HCT116 (cell line): Measurements from ENCODE around the gene IFRD1. TPM values are rescaled to one million over a fixed set of nuclear protein-coding genes. Genes with fewer than 3 reads are reported as not detected.

ENCODE experiments used
- ATAC-seq: fragments of 200-7000 bp; cut with Tn5 transposase; 2 replicates; pipeline ENCODE4 v1.9.1; 2020; ENCODE audit warnings: mild to moderate bottlenecking, moderate library complexity
- BruUV-seq: library from RNA; stranded (reverse); fragments of 400-500 nt; replicated peaks from 2 replicates; lab custom pipeline; 2021; lab: Mats Ljungman, UMichigan
- CTCF ChIA-PET: fragments of 300-600 bp; sonication (Branson Sonifier 250); formaldehyde crosslinking; loops from one replicate; lab custom pipeline; 2021; ENCODE audit warnings: antibody characterized with exemption; lab: Charles Lee
- POLR2A ChIA-PET: fragments of 300-600, 350-600 bp; sonication (Branson Sonifier 250); formaldehyde crosslinking; loops from one replicate; lab custom pipeline; 2021; ENCODE audit warnings: antibody characterized with exemption; lab: Charles Lee
- RAD21 ChIA-PET, 2 experiments: fragments of 300-600 bp; sonication (Branson Sonifier 250); formaldehyde crosslinking; loops; one replicate each; lab custom pipeline; 2023; ENCODE audit warnings: low total read pairs in 2 of 2; ENCODE audit not compliant: uncharacterized antibody in 2 of 2, unreplicated experiment in 2 of 2, low non-redundant PET in 1 of 2; lab: Charles Lee
- DNase-seq: peaks from one replicate; pipeline ENCODE4 v3.0.0-alpha.2; 2010; ENCODE audit warnings: low read depth, low spot score
- H2AFZ ChIP-seq: fragments of 200-600 bp; shearing (Covaris generic), sonication (generic); 2 replicates; pipeline ENCODE4 v1.6.1; 2017; ENCODE audit warnings: low read depth, mixed run types, mixed read lengths, antibody characterized with exemption, low read length; ENCODE audit not compliant: poor library complexity, severe bottlenecking
- H3K27ac ChIP-seq: 2 replicates; pipeline ENCODE4 v1.5.1; 2012; ENCODE audit warnings: low read depth, low read length
- H3K27me3 ChIP-seq: fragments of 200-600 bp; sonication (generic); 2 replicates; pipeline ENCODE4 v1.6.1; 2016; ENCODE audit warnings: mixed run types, low read length, mixed read lengths; ENCODE audit not compliant: insufficient read depth
- H3K36me3 ChIP-seq, 2 experiments: fragments of 200-500 bp in 1 of 2; fragments of 200-600 bp in 1 of 2; sonication (Bioruptor generic) in 1 of 2; sonication (generic) in 1 of 2; 2 replicates each; pipeline versions ENCODE4 v1.5.1 to v1.6.1; 2014 to 2016; ENCODE audit warnings: low read length in 2 of 2, inconsistent platforms in 1 of 2, mixed read lengths in 1 of 2, mixed run types in 1 of 2; ENCODE audit not compliant: insufficient read depth in 2 of 2, control insufficient read depth in 1 of 2
- H3K4me1 ChIP-seq, 2 experiments: fragments of 200-600 bp in 1 of 2; sonication (generic) in 1 of 2; 2 replicates each; pipeline versions ENCODE4 v1.5.1 to v1.6.1; 2012 to 2017; ENCODE audit warnings: low read length in 2 of 2, inconsistent platforms in 1 of 2, mild to moderate bottlenecking in 1 of 2, mixed read lengths in 1 of 2, mixed run types in 1 of 2, moderate library complexity in 1 of 2; ENCODE audit not compliant: insufficient read depth in 2 of 2, control insufficient read depth in 1 of 2
- H3K4me2 ChIP-seq: fragments of 200-600 bp; sonication (generic); 2 replicates; pipeline ENCODE4 v1.6.1; 2017; ENCODE audit warnings: mixed run types, low read length, mixed read lengths
- H3K4me3 ChIP-seq, 2 experiments: fragments of 200-600 bp in 1 of 2; sonication (generic) in 1 of 2; replicated peaks in 1 of 2; 2 replicates each; pipeline ENCODE4 v1.5.1; 2011 to 2016; ENCODE audit warnings: low read length in 2 of 2, control low read depth in 1 of 2, low read depth in 1 of 2, mild to moderate bottlenecking in 1 of 2, mixed read lengths in 1 of 2, mixed run types in 1 of 2
- H3K79me2 ChIP-seq: fragments of 200-600 bp; sonication (generic); 2 replicates; pipeline ENCODE4 v1.6.1; 2017; ENCODE audit warnings: mild to moderate bottlenecking, mixed run types, low read length, moderate library complexity, mixed read lengths; ENCODE audit not compliant: insufficient read depth
- H3K9ac ChIP-seq: fragments of 200-600 bp; sonication (generic); 2 replicates; pipeline ENCODE4 v1.6.1; 2016; ENCODE audit warnings: low read length, mixed read lengths
- H3K9me2 ChIP-seq: fragments of 200-600 bp; sonication (generic), shearing (Covaris generic); 2 replicates; pipeline ENCODE4 v1.6.1; 2017; ENCODE audit warnings: mixed run types, mild to moderate bottlenecking, moderate library complexity; ENCODE audit not compliant: insufficient read depth
- H3K9me3 ChIP-seq, 2 experiments: fragments of 200-500 bp in 1 of 2; fragments of 200-600 bp in 1 of 2; sonication (Bioruptor generic) in 1 of 2; sonication (generic) in 1 of 2; 2 replicates each; pipeline ENCODE4 v1.6.1; 2014 to 2017; ENCODE audit warnings: low read length in 2 of 2, mixed read lengths in 2 of 2, inconsistent platforms in 1 of 2, low read depth in 1 of 2, mild to moderate bottlenecking in 1 of 2, mixed run types in 1 of 2, moderate library complexity in 1 of 2; ENCODE audit not compliant: control insufficient read depth in 1 of 2, insufficient read depth in 1 of 2
- H4K20me1 ChIP-seq: fragments of 200-600 bp; sonication (generic), shearing (Covaris generic); 2 replicates; pipeline ENCODE4 v1.6.1; 2017; ENCODE audit warnings: mixed run types, mild to moderate bottlenecking, moderate library complexity; ENCODE audit not compliant: insufficient read depth
- ATF3 ChIP-seq: IDR thresholded peaks from 2 replicates; pipeline ENCODE4 v1.6.1; 2012
- EGR1 ChIP-seq: IDR thresholded peaks from 2 replicates; pipeline ENCODE4 v1.6.1; 2012; ENCODE audit warnings: low read depth
- EZH2phosphoT487 ChIP-seq: fragments of 200-600 bp; IDR thresholded peaks from 2 replicates; pipeline ENCODE4 v1.6.1; 2018; ENCODE audit warnings: antibody characterized with exemption, borderline replicate concordance
- FOSL1 ChIP-seq: IDR thresholded peaks from 2 replicates; pipeline ENCODE4 v1.6.1; 2012; ENCODE audit warnings: low read depth
- POLR2A ChIP-seq: IDR thresholded peaks from 2 replicates; pipeline ENCODE4 v1.7.0; 2011; ENCODE audit warnings: borderline replicate concordance; ENCODE audit not compliant: insufficient read depth, insufficient read length; ENCODE audit errors: extremely low read depth
- SIN3A ChIP-seq: IDR thresholded peaks from 2 replicates; pipeline ENCODE4 v1.6.1; 2012; ENCODE audit warnings: low read depth
- SP1 ChIP-seq: IDR thresholded peaks from 2 replicates; pipeline ENCODE4 v1.6.1; 2012; ENCODE audit warnings: low read depth
- SRF ChIP-seq: IDR thresholded peaks from 2 replicates; pipeline ENCODE4 v1.6.1; 2012; ENCODE audit warnings: low read depth
- YY1 ChIP-seq: IDR thresholded peaks from 2 replicates; pipeline ENCODE4 v1.6.1; 2011; ENCODE audit warnings: low read length, low read depth, moderate library complexity, mild to moderate bottlenecking; ENCODE audit not compliant: insufficient replicate concordance; ENCODE audit errors: extremely low read depth
- ZFX ChIP-seq: fragments of 450-650 bp; IDR thresholded peaks from 2 replicates; pipeline ENCODE4 v1.6.1; 2017
- ZNF274 ChIP-seq: fragments of 200-500 bp; sonication (Bioruptor generic); IDR thresholded peaks from 2 replicates; pipeline ENCODE4 v1.6.1; 2014; ENCODE audit warnings: mild to moderate bottlenecking, low read depth, low read length, inconsistent platforms
- intact Hi-C: fragments of 100-400 bp; cut with micrococcal nuclease; formaldehyde crosslinking; loops from 2 replicates; pipeline ENCODE4 v1.10.0; 2022
- total RNA-seq: library from RNA; stranded (reverse); gene quantifications from one replicate; pipeline ENCODE4 v1.2.1, GENCODE V29; 2021; ENCODE audit not compliant: unreplicated experiment
- TF ChIP-seq, protein P1 (sequence below): IDR thresholded peaks from 2 replicates; pipeline ENCODE4 v1.6.1; 2012
- TF ChIP-seq, protein P2 (sequence below), 3 experiments: fragments of 200-600 bp in 1 of 3; sonication (generic) in 1 of 3; IDR thresholded peaks in 2 of 3; conservative IDR thresholded peaks in 1 of 3; 2 replicates each; pipeline ENCODE4 v1.5.1; 2012 to 2017; ENCODE audit warnings: low read depth in 2 of 3, low read length in 2 of 3, antibody characterized with exemption in 1 of 3, borderline replicate concordance in 1 of 3, control low read depth in 1 of 3, mild to moderate bottlenecking in 1 of 3, mixed read lengths in 1 of 3, mixed run types in 1 of 3, moderate library complexity in 1 of 3; ENCODE audit not compliant: insufficient read depth in 1 of 3

IFRD1 gene
- total RNA-seq, 1 experiment from 2014 or later: 43.6 TPM

GRCh38 chr7:112521942-112522341 lies 71.7 kb downstream of the IFRD1 start:
- no peak overlapping the region for H3K27ac ChIP-seq
- H3K36me3 ChIP-seq: no peaks in the 10 kb centered on the region
- no TSS peak for BruUV-seq
- ChIA-PET POLR2A (no interaction called here), CTCF (no interaction called here), RAD21 (no interaction called here)
- no peak overlapping the region for H3K4me2 ChIP-seq
- H3K9me2 ChIP-seq: no peaks in the 10 kb centered on the region
- H3K9me3 ChIP-seq: no peaks in the 10 kb centered on the region
- ATAC-seq (no peak), DNase-seq (no peak)
- no peaks in the 10 kb centered on the region for H4K20me1 ChIP-seq
- H3K27me3 ChIP-seq: no peaks in the 10 kb centered on the region
- intact Hi-C loops: no loop called here
- H2AFZ ChIP-seq: no peak overlapping the region
- no peak overlapping the region for H3K4me3 ChIP-seq
- no peaks in the 10 kb centered on the region for H3K4me1 ChIP-seq
- TF ChIP-seq YY1 (no peak), FOSL1 (no peak)
- H3K9ac ChIP-seq: no peak overlapping the region
- no peaks in the 10 kb centered on the region for H3K79me2 ChIP-seq

- intact Hi-C loops: no loop called here
- TF ChIP-seq, protein P1, sequence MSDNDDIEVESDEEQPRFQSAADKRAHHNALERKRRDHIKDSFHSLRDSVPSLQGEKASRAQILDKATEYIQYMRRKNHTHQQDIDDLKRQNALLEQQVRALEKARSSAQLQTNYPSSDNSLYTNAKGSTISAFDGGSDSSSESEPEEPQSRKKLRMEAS: no peak
- TF ChIP-seq FOSL1: no peak
- no peak for TF ChIP-seq EGR1
- TF ChIP-seq ZNF274: no peak
- TF ChIP-seq EZH2phosphoT487: no peak
- TF ChIP-seq POLR2A: no peak
- TF ChIP-seq SP1: no peak
- no peak for TF ChIP-seq ZFX
- TF ChIP-seq, protein P2, sequence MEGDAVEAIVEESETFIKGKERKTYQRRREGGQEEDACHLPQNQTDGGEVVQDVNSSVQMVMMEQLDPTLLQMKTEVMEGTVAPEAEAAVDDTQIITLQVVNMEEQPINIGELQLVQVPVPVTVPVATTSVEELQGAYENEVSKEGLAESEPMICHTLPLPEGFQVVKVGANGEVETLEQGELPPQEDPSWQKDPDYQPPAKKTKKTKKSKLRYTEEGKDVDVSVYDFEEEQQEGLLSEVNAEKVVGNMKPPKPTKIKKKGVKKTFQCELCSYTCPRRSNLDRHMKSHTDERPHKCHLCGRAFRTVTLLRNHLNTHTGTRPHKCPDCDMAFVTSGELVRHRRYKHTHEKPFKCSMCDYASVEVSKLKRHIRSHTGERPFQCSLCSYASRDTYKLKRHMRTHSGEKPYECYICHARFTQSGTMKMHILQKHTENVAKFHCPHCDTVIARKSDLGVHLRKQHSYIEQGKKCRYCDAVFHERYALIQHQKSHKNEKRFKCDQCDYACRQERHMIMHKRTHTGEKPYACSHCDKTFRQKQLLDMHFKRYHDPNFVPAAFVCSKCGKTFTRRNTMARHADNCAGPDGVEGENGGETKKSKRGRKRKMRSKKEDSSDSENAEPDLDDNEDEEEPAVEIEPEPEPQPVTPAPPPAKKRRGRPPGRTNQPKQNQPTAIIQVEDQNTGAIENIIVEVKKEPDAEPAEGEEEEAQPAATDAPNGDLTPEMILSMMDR (IDR thresholded peaks at IDR 0.05 in 2 of 3, conservative IDR thresholded peaks at IDR 0.05 in 1 of 3; ENCODE audit: borderline replicate concordance in 1 of 3, insufficient read depth in 1 of 3, low read depth in 2 of 3, low read length in 2 of 3): no peak
- TF ChIP-seq ATF3: no peak
- no peak for TF ChIP-seq SIN3A
- TF ChIP-seq SRF: no peak
- Histone ChIP-seq H4K20me1 (no peaks in the 10 kb centered on the region), H2AFZ (no peak overlapping the region), H3K36me3 (no peaks in the 10 kb centered on the region), H3K27ac (no peak overlapping the region), H3K4me3 (no peak overlapping the region), H3K9me3 (no peaks in the 10 kb centered on the region), H3K4me2 (no peak overlapping the region), H3K79me2 (no peaks in the 10 kb centered on the region), H3K27me3 (no peaks in the 10 kb centered on the region), H3K4me1 (no peaks in the 10 kb centered on the region), H3K9ac (no peak overlapping the region), H3K9me2 (no peaks in the 10 kb centered on the region)
- no peak for DNase-seq
- CTCF ChIA-PET: no interaction called here
- RAD21 ChIA-PET: no interaction called here
- POLR2A ChIA-PET: no interaction called here
- ATAC-seq: no peak
- BruUV-seq: no TSS peak
Measured at GRCh38 chr7:112523871-112524270, 73.6 kb downstream of the IFRD1 start.
